MCF 10A (cell line): Measurements from ENCODE around the gene SDCCAG8. TPM values are rescaled to one million over a fixed set of nuclear protein-coding genes. Genes with fewer than 3 reads are reported as not detected.

Experiments
- BruUV-seq: library from RNA; stranded (reverse); fragments of 400-500 nt; replicated peaks from 2 replicates; lab custom pipeline; 2021; lab: Mats Ljungman, UMichigan
- CTCF ChIA-PET: fragments of 300-600 bp; sonication (Branson Sonifier 250); formaldehyde crosslinking; extraction: SDS; loops from one replicate; lab custom pipeline; 2021; ENCODE audit warnings: antibody characterized with exemption, inconsistent platforms; lab: Yijun Ruan, JAX
- POLR2A ChIA-PET: fragments of 300-600, 350-650 bp; sonication (Branson Sonifier 250); formaldehyde crosslinking; extraction: SDS; loops from one replicate; lab custom pipeline; 2020; ENCODE audit warnings: antibody characterized with exemption, inconsistent platforms; lab: Yijun Ruan, JAX
- DNase-seq: peaks from one replicate; pipeline ENCODE4 v3.0.0-alpha.2; 2018; ENCODE audit not compliant: unreplicated experiment
- H3K27ac Mint-ChIP-seq: one replicate; pipeline ENCODE4 v1.8.0; 2022; ENCODE audit warnings: mild to moderate bottlenecking, low read depth, mixed read lengths; ENCODE audit not compliant: unreplicated experiment
- H3K27me3 Mint-ChIP-seq: one replicate; pipeline ENCODE4 v1.8.0; 2022; ENCODE audit warnings: mixed read lengths; ENCODE audit not compliant: insufficient read depth, unreplicated experiment
- H3K36me3 Mint-ChIP-seq: one replicate; pipeline ENCODE4 v1.8.0; 2022; ENCODE audit warnings: mild to moderate bottlenecking, moderate library complexity, mixed read lengths; ENCODE audit not compliant: insufficient read depth, unreplicated experiment
- H3K4me1 Mint-ChIP-seq: one replicate; pipeline ENCODE4 v1.8.0; 2022; ENCODE audit warnings: mixed read lengths; ENCODE audit not compliant: insufficient read depth, unreplicated experiment
- H3K4me3 Mint-ChIP-seq: one replicate; pipeline ENCODE4 v1.8.0; 2022; ENCODE audit warnings: mild to moderate bottlenecking, moderate library complexity, mixed read lengths; ENCODE audit not compliant: unreplicated experiment
- H3K9me3 Mint-ChIP-seq: one replicate; pipeline ENCODE4 v1.8.0; 2022; ENCODE audit warnings: mixed read lengths; ENCODE audit not compliant: unreplicated experiment
- CTCF ChIP-seq: fragments of 200-600 bp; IDR thresholded peaks from one replicate; pipeline ENCODE4 v1.8.0; 2022; ENCODE audit warnings: antibody characterized with exemption, mild to moderate bottlenecking; ENCODE audit not compliant: unreplicated experiment
- intact Hi-C: fragments of 100-400 bp; cut with micrococcal nuclease; formaldehyde crosslinking; loops from 2 replicates; pipeline ENCODE4 v1.14.1; 2022
- total RNA-seq: library from RNA; stranded (reverse); gene quantifications from 2 replicates; pipeline ENCODE4 v1.2.3, GENCODE V29; 2022

The SDCCAG8 gene
- total RNA-seq, 1 experiment from 2014 or later, result 128 TPM

GRCh38 chr1:243441601-243442000 lies 185.8 kb downstream of the SDCCAG8 start:
- POLR2A ChIA-PET, result interaction anchor here (0.7 to 1.2 kb wide), 2 partner anchors 15 to 205 kb away, joined by 3 to 4 read pairs; no protein-coding TSS in a partner anchor
- intact Hi-C loops, result no loop called here
- TF ChIP-seq CTCF, result no peak
- Mint-ChIP-seq H3K4me1 (peaks cover 6% of the 10 kb centered on the region), H3K9me3 (no peaks in the 10 kb centered on the region), H3K27ac (no peak overlapping the region), H3K4me3 (no peak overlapping the region), H3K36me3 (peaks cover 11% of the 10 kb centered on the region), H3K27me3 (no peaks in the 10 kb centered on the region)
- CTCF ChIA-PET, result no interaction called here
- BruUV-seq, result no TSS peak
- no peak for DNase-seq

GRCh38 chr1:243443557-243443956 lies 187.7 kb downstream of the SDCCAG8 start:
- no TSS peak for BruUV-seq
- no peak for DNase-seq
- Mint-ChIP-seq H3K9me3 (no peaks in the 10 kb centered on the region), H3K27ac (no peak overlapping the region), H3K4me3 (no peak overlapping the region), H3K4me1 (peaks cover 13% of the 10 kb centered on the region), H3K36me3 (peaks cover 12% of the 10 kb centered on the region), H3K27me3 (no peaks in the 10 kb centered on the region)
- ChIA-PET POLR2A (interaction anchor here (0.6 to 1.7 kb wide), 2 partner anchors 18 to 36 kb away, joined by 3 to 5 read pairs; no protein-coding TSS in a partner anchor), CTCF (interaction anchor here (1.0 to 1.3 kb wide), 2 partner anchors 12 to 40 kb away, joined by 3 to 4 read pairs; no protein-coding TSS in a partner anchor)
- intact Hi-C loops, result no loop called here
- no peak for TF ChIP-seq CTCF

DNA sequence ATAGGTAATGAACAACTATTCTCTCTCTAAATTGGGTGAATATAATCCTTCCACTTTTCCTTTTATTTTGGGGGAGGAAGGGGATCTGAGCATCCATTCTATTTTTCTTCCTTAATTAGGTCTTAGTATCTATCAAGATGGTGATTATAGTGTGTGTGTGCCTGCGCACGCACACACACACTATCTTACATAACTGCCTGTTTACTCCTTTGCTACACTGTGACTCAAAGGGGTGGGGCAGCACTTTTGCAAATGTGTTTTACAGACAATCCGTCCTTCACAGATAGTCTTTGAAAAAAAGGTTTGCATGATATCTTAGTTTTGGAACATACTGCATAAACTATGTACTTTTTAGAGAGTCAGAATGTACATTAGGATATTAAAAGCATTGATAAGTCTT lies 191.5 kb downstream of the SDCCAG8 start:
- CTCF ChIA-PET, result interaction anchor here (0.6 kb wide), 2 partner anchors 826 to 1349 kb away, joined by 3 read pairs; no protein-coding TSS in a partner anchor
- no TSS peak for BruUV-seq
- intact Hi-C loops, result no loop called here
- peaks cover 17% of the 10 kb centered on the region for H3K36me3 Mint-ChIP-seq
- peak; percentile 81 for DNase-seq
- no peak overlapping the region for H3K4me3 Mint-ChIP-seq
- peak overlapping the region; percentile 64 for H3K27ac Mint-ChIP-seq
- no peaks in the 10 kb centered on the region for H3K9me3 Mint-ChIP-seq
- H3K4me1 Mint-ChIP-seq, result peaks cover 8% of the 10 kb centered on the region
- H3K27me3 Mint-ChIP-seq, result no peaks in the 10 kb centered on the region
- POLR2A ChIA-PET, result interaction anchor here (1.1 to 2.6 kb wide), 2 partner anchors 11 to 12 kb away, joined by 4 to 7 read pairs; no protein-coding TSS in a partner anchor
- TF ChIP-seq CTCF, result no peak

- H3K27ac Mint-ChIP-seq, result peak overlapping the region; percentile 47
- intact Hi-C loops, result no loop called here
- no TSS peak for BruUV-seq
- no peak overlapping the region for H3K4me3 Mint-ChIP-seq
- TF ChIP-seq CTCF, result no peak
- H3K9me3 Mint-ChIP-seq, result no peaks in the 10 kb centered on the region
- H3K36me3 Mint-ChIP-seq, result peaks cover 20% of the 10 kb centered on the region
- peaks cover 8% of the 10 kb centered on the region for H3K4me1 Mint-ChIP-seq
- DNase-seq, result no peak
- POLR2A ChIA-PET, result interaction anchor here (0.5 to 2.6 kb wide), 3 partner anchors 11 to 799 kb away, joined by 4 to 7 read pairs (median 4); no protein-coding TSS in a partner anchor
- no peaks in the 10 kb centered on the region for H3K27me3 Mint-ChIP-seq
- CTCF ChIA-PET, result interaction anchor here (0.6 kb wide), 1 partner anchor 825 kb away, joined by 3 read pairs; no protein-coding TSS in a partner anchor
Observed at GRCh38 chr1:243447844-243448243, 192.0 kb downstream of the SDCCAG8 start.
